Neuronal stem cell (in vitro differentiated cells): ENCODE results near the gene MRPL36.
A peak's percentile ranks its signal among the peaks of the same experiment; 100 is the strongest.

Experiments
- DNase-seq: peaks from one replicate; pipeline ENCODE4 v3.0.0-alpha.2; 2013; ENCODE audit warnings: low spot score
- H2AFZ ChIP-seq: one replicate; pipeline ENCODE4 v1.6.1; 2013; ENCODE audit warnings: mild to moderate bottlenecking, low read length, inconsistent platforms
- H2AK5ac ChIP-seq: 2 replicates; pipeline ENCODE4 v1.6.1; 2013; ENCODE audit warnings: low read depth, mild to moderate bottlenecking, inconsistent platforms, low read length, moderate library complexity, mixed read lengths
- H2BK120ac ChIP-seq: 2 replicates; pipeline ENCODE4 v1.6.1; 2013; ENCODE audit warnings: low read depth, mild to moderate bottlenecking, inconsistent platforms, low read length, moderate library complexity, mixed read lengths
- H2BK12ac ChIP-seq: one replicate; pipeline ENCODE4 v1.6.1; 2013; ENCODE audit warnings: low read length, inconsistent platforms
- H2BK15ac ChIP-seq: 2 replicates; pipeline ENCODE4 v1.6.1; 2013; ENCODE audit warnings: mild to moderate bottlenecking, low read length, inconsistent platforms, mixed read lengths
- H2BK5ac ChIP-seq: one replicate; pipeline ENCODE4 v1.6.1; 2013; ENCODE audit warnings: inconsistent platforms, mild to moderate bottlenecking, low read length, moderate library complexity
- H3K14ac ChIP-seq: one replicate; pipeline ENCODE4 v1.6.1; 2013; ENCODE audit warnings: low read length, inconsistent platforms
- H3K18ac ChIP-seq: 2 replicates; pipeline ENCODE4 v1.6.1; 2013; ENCODE audit warnings: low read length, inconsistent platforms
- H3K23ac ChIP-seq: 2 replicates; pipeline ENCODE4 v1.6.1; 2013; ENCODE audit warnings: low read depth, mild to moderate bottlenecking, mixed read lengths, low read length, inconsistent platforms; ENCODE audit not compliant: poor library complexity
- H3K27ac ChIP-seq: replicated peaks from 3 replicates; pipeline ENCODE4 v1.5.1; 2013; ENCODE audit warnings: low read length, inconsistent platforms
- H3K27me3 ChIP-seq, 3 experiments: 2 replicates each; pipeline ENCODE4 v1.6.1; 2013; ENCODE audit warnings: low read length in 3 of 3, mild to moderate bottlenecking in 2 of 3, inconsistent platforms in 1 of 3, low read depth in 1 of 3, mixed read lengths in 1 of 3, moderate library complexity in 1 of 3; ENCODE audit not compliant: control insufficient read depth in 3 of 3, insufficient read depth in 3 of 3
- H3K36me3 ChIP-seq, 2 donors: replicated peaks in 1 of 2; 2 replicates each; pipeline ENCODE4 v1.6.1; 2013; ENCODE audit warnings: low read length in 2 of 2; ENCODE audit not compliant: control insufficient read depth in 2 of 2, insufficient read depth in 2 of 2
- H3K4ac ChIP-seq: 2 replicates; pipeline ENCODE4 v1.6.1; 2013; ENCODE audit warnings: inconsistent platforms, mild to moderate bottlenecking, low read length, moderate library complexity
- H3K4me1 ChIP-seq, 2 donors: 1 replicate in 1 of 2; 2 replicates in 1 of 2; pipeline ENCODE4 v1.6.1; 2013; ENCODE audit warnings: low read length in 2 of 2, low read depth in 1 of 2; ENCODE audit not compliant: control insufficient read depth in 2 of 2, insufficient read depth in 1 of 2
- H3K4me2 ChIP-seq: one replicate; pipeline ENCODE4 v1.6.1; 2013; ENCODE audit warnings: mild to moderate bottlenecking, low read length, inconsistent platforms; ENCODE audit not compliant: insufficient read depth, poor library complexity, severe bottlenecking
- H3K4me3 ChIP-seq, 2 donors: 2 replicates each; pipeline ENCODE4 v1.5.1; 2013; ENCODE audit warnings: low read length in 2 of 2, mild to moderate bottlenecking in 2 of 2, inconsistent platforms in 1 of 2, moderate library complexity in 1 of 2
- H3K79me1 ChIP-seq: one replicate; pipeline ENCODE4 v1.6.1; 2013; ENCODE audit warnings: low read depth, mild to moderate bottlenecking, inconsistent platforms, low read length, moderate library complexity
- H3K9ac ChIP-seq: one replicate; pipeline ENCODE4 v1.6.1; 2013; ENCODE audit warnings: mild to moderate bottlenecking, low read depth, low read length, inconsistent platforms; ENCODE audit not compliant: poor library complexity
- H3K9me3 ChIP-seq, 2 donors: replicated peaks in 1 of 2; 2 replicates each; pipeline versions ENCODE3 to v1.6.1; 2013; ENCODE audit warnings: low read length in 2 of 2, mild to moderate bottlenecking in 2 of 2, inconsistent platforms in 1 of 2, low read depth in 1 of 2, mixed read lengths in 1 of 2, moderate library complexity in 1 of 2; ENCODE audit not compliant: control insufficient read depth in 2 of 2, insufficient read depth in 1 of 2
- H4K8ac ChIP-seq: one replicate; pipeline ENCODE4 v1.6.1; 2013; ENCODE audit warnings: low read depth, mild to moderate bottlenecking, inconsistent platforms, low read length, moderate library complexity
- H4K91ac ChIP-seq: one replicate; pipeline ENCODE4 v1.6.1; 2013; ENCODE audit warnings: low read length, low read depth, mild to moderate bottlenecking, inconsistent platforms; ENCODE audit not compliant: poor library complexity
- WGBS, 2 donors: extraction: QIAGEN DNeasy Blood & Tissue Kit; methylation state at CpG; one replicate each; pipeline ENCODE4 v1.1.7; 2013; ENCODE audit warnings: missing lambda C conversion rate in 2 of 2, mixed read lengths in 1 of 2; ENCODE audit not compliant: insufficient read length in 2 of 2, insufficient replicate concordance in 1 of 2; ENCODE audit errors: extremely low coverage in 2 of 2; 5-methylcytosine and 5-hydroxymethylcytosine counted together

Gene MRPL36

GRCh38 chr5:1821862-1822261 lies 22.2 kb upstream of the MRPL36 start:
- Histone ChIP-seq H2AFZ (no peak overlapping the region), H3K14ac (no peak overlapping the region), H2AK5ac (no peak overlapping the region), H3K9ac (no peak overlapping the region), H4K91ac (no peak overlapping the region), H3K27me3 (no peaks in the 10 kb centered on the region), H4K8ac (no peak overlapping the region), H3K4ac (no peak overlapping the region), H2BK15ac (no peak overlapping the region), H3K23ac (no peak overlapping the region), H3K9me3 (peaks cover 0 to 18% of the 10 kb centered on the region in 2 donors), H3K4me1 (peaks cover 0 to 2% of the 10 kb centered on the region in 2 donors), H3K4me3 (peak overlapping the region in 1 of 2 donors; percentile 37), H3K4me2 (no peak overlapping the region), H3K18ac (no peak overlapping the region), H2BK12ac (no peak overlapping the region), H2BK5ac (no peak overlapping the region), H3K36me3 (peaks cover 41 to 82% of the 10 kb centered on the region in 2 donors), H2BK120ac (no peak overlapping the region), H3K79me1 (peaks cover 10% of the 10 kb centered on the region), H3K27ac (no peak overlapping the region)
- no CpG with 5 or more reads among the region's 8 CpGs for WGBS, 2 donors
- DNase-seq: no peak

GRCh38 chr5:1820926-1821325 lies 21.3 kb upstream of the MRPL36 start:
- Histone ChIP-seq H2AK5ac (no peak overlapping the region), H3K9ac (no peak overlapping the region), H3K4me3 (no peak overlapping the region), H3K27ac (no peak overlapping the region), H3K4me2 (no peak overlapping the region), H2AFZ (no peak overlapping the region), H3K27me3 (no peaks in the 10 kb centered on the region), H4K8ac (no peak overlapping the region), H3K14ac (no peak overlapping the region), H2BK5ac (no peak overlapping the region), H3K18ac (no peak overlapping the region), H2BK15ac (no peak overlapping the region), H4K91ac (no peak overlapping the region), H3K4ac (no peak overlapping the region), H3K79me1 (peaks cover 7% of the 10 kb centered on the region), H2BK120ac (no peak overlapping the region), H3K9me3 (peaks cover 0 to 18% of the 10 kb centered on the region in 2 donors), H3K36me3 (peaks cover 41 to 82% of the 10 kb centered on the region in 2 donors), H3K23ac (no peak overlapping the region), H3K4me1 (peaks cover 0 to 2% of the 10 kb centered on the region in 2 donors), H2BK12ac (no peak overlapping the region)
- no CpG with 5 or more reads among the region's 4 CpGs for WGBS, 2 donors
- no peak for DNase-seq

GRCh38 chr5:1820381-1820780 lies 20.7 kb upstream of the MRPL36 start:
- no peak for DNase-seq
- no peak overlapping the region for H4K8ac ChIP-seq
- H2AFZ ChIP-seq: no peak overlapping the region
- peaks cover 7% of the 10 kb centered on the region for H3K79me1 ChIP-seq
- H4K91ac ChIP-seq: no peak overlapping the region
- H3K4me3 ChIP-seq: no peak overlapping the region
- no CpG with 5 or more reads among the region's 12 CpGs for WGBS, 2 donors
- H3K9me3 ChIP-seq: peaks cover 0 to 18% of the 10 kb centered on the region in 2 donors
- H2BK12ac ChIP-seq: no peak overlapping the region
- H3K36me3 ChIP-seq: peaks cover 45 to 86% of the 10 kb centered on the region in 2 donors
- no peak overlapping the region for H3K18ac ChIP-seq
- no peak overlapping the region for H2AK5ac ChIP-seq
- H2BK5ac ChIP-seq: no peak overlapping the region
- no peaks in the 10 kb centered on the region for H3K27me3 ChIP-seq
- no peak overlapping the region for H3K14ac ChIP-seq
- H3K4ac ChIP-seq: no peak overlapping the region
- H3K4me1 ChIP-seq: peaks cover 0 to 2% of the 10 kb centered on the region in 2 donors
- H2BK15ac ChIP-seq: no peak overlapping the region
- no peak overlapping the region for H3K27ac ChIP-seq
- no peak overlapping the region for H3K23ac ChIP-seq
- H3K9ac ChIP-seq: no peak overlapping the region
- H2BK120ac ChIP-seq: no peak overlapping the region
- H3K4me2 ChIP-seq: no peak overlapping the region

GRCh38 chr5:1819458-1819857 lies 19.8 kb upstream of the MRPL36 start:
- Histone ChIP-seq H2BK5ac (no peak overlapping the region), H3K27me3 (no peaks in the 10 kb centered on the region), H3K9me3 (peaks cover 0 to 18% of the 10 kb centered on the region in 2 donors), H2BK120ac (no peak overlapping the region), H4K8ac (no peak overlapping the region), H3K23ac (no peak overlapping the region), H3K4me2 (no peak overlapping the region), H2BK12ac (no peak overlapping the region), H3K27ac (no peak overlapping the region), H3K4me3 (no peak overlapping the region), H2BK15ac (no peak overlapping the region), H3K4ac (no peak overlapping the region), H3K4me1 (peaks cover 0 to 2% of the 10 kb centered on the region in 2 donors), H3K36me3 (peaks cover 47 to 92% of the 10 kb centered on the region in 2 donors), H3K14ac (no peak overlapping the region), H4K91ac (no peak overlapping the region), H3K9ac (no peak overlapping the region), H2AFZ (no peak overlapping the region), H2AK5ac (no peak overlapping the region), H3K18ac (no peak overlapping the region), H3K79me1 (peaks cover 7% of the 10 kb centered on the region)
- DNase-seq: no peak
- no CpG with 5 or more reads among the region's 2 CpGs for whole genome bisulfite sequencing, 2 donors
